ENCODE measurements around the gene ZFHX3. TPM values are rescaled to one million over a fixed set of nuclear protein-coding genes. Genes with fewer than 3 reads are reported as not detected.

The ZFHX3 gene
- total RNA-seq, 2 experiments from 2014 or later = 0.21 to 0.68 TPM

GRCh38 chr16:73065632-73066330, 17.9 kb upstream of the ZFHX3 start:
- Mint-ChIP-seq H3K4me3 (no peak overlapping the region), H3K4me1 (ENCODE audit: low read depth) (peaks cover 2% of the 10 kb centered on the region), H3K27me3 (peaks cover 54% of the 10 kb centered on the region), H3K9me3 (no peaks in the 10 kb centered on the region), H3K27ac (no peak overlapping the region), H3K36me3 (no peaks in the 10 kb centered on the region)
- no peak for DNase-seq
- intact Hi-C loops (cut with micrococcal nuclease) = no loop called here
- CTCF ChIA-PET = no interaction called here
- POLR2A ChIA-PET = no interaction called here

GRCh38 chr16:73064994-73065545, 17.1 kb upstream of the ZFHX3 start:
- ChIA-PET CTCF (no interaction called here), POLR2A (no interaction called here)
- DNase-seq = no peak
- no peak overlapping the region for H3K4me3 Mint-ChIP-seq
- H3K27ac Mint-ChIP-seq = no peak overlapping the region
- H3K4me1 Mint-ChIP-seq (ENCODE audit: low read depth) = peaks cover 2% of the 10 kb centered on the region
- H3K36me3 Mint-ChIP-seq = no peaks in the 10 kb centered on the region
- H3K27me3 Mint-ChIP-seq = peaks cover 56% of the 10 kb centered on the region
- intact Hi-C loops (cut with micrococcal nuclease) = no loop called here
- H3K9me3 Mint-ChIP-seq = no peaks in the 10 kb centered on the region

- Mint-ChIP-seq H3K4me1 (ENCODE audit: low read depth) (peaks cover 2% of the 10 kb centered on the region), H3K27me3 (peaks cover 58% of the 10 kb centered on the region), H3K36me3 (no peaks in the 10 kb centered on the region), H3K9me3 (no peaks in the 10 kb centered on the region), H3K4me3 (no peak overlapping the region), H3K27ac (no peak overlapping the region)
- ChIA-PET CTCF (no interaction called here), POLR2A (no interaction called here)
- DNase-seq = no peak
- intact Hi-C loops (cut with micrococcal nuclease) = no loop called here
These were observed 16.5 kb upstream of the ZFHX3 start for GRCh38 chr16:73064212-73064993.

- ChIA-PET POLR2A (no interaction called here), CTCF (no interaction called here)
- peaks cover 63% of the 10 kb centered on the region for H3K27me3 Mint-ChIP-seq
- no peaks in the 10 kb centered on the region for H3K36me3 Mint-ChIP-seq
- H3K9me3 Mint-ChIP-seq = no peaks in the 10 kb centered on the region
- intact Hi-C loops (cut with micrococcal nuclease) = no loop called here
- H3K27ac Mint-ChIP-seq = no peak overlapping the region
- no peak for DNase-seq
- no peak overlapping the region for H3K4me3 Mint-ChIP-seq
- peaks cover 5% of the 10 kb centered on the region for H3K4me1 Mint-ChIP-seq (ENCODE audit: low read depth)
These were observed 15.9 kb upstream of the ZFHX3 start for GRCh38 chr16:73063854-73064211.

GRCh38 chr16:73062743-73063733, 15.1 kb upstream of the ZFHX3 start:
- Mint-ChIP-seq H3K27me3 (peaks cover 64% of the 10 kb centered on the region), H3K27ac (no peak overlapping the region), H3K9me3 (no peaks in the 10 kb centered on the region), H3K36me3 (no peaks in the 10 kb centered on the region), H3K4me1 (ENCODE audit: low read depth) (peaks cover 6% of the 10 kb centered on the region), H3K4me3 (no peak overlapping the region)
- DNase-seq = no peak
- intact Hi-C loops (cut with micrococcal nuclease) = no loop called here
- ChIA-PET CTCF (no interaction called here), POLR2A (no interaction called here)

- Mint-ChIP-seq H3K4me1 (ENCODE audit: low read depth) (peaks cover 8% of the 10 kb centered on the region), H3K9me3 (no peaks in the 10 kb centered on the region), H3K27me3 (peaks cover 62% of the 10 kb centered on the region), H3K27ac (no peak overlapping the region), H3K36me3 (peaks cover 2% of the 10 kb centered on the region), H3K4me3 (no peak overlapping the region)
- ChIA-PET POLR2A (no interaction called here), CTCF (interaction anchor here (1.3 kb wide), 1 partner anchor 229 kb away, joined by 5 read pairs; no protein-coding TSS in a partner anchor)
- DNase-seq = no peak
- intact Hi-C loops (cut with micrococcal nuclease) = no loop called here
These were observed 14.2 kb upstream of the ZFHX3 start for GRCh38 chr16:73062001-73062616.

GRCh38 chr16:73060892-73061490, 13.1 kb upstream of the ZFHX3 start:
- H3K36me3 Mint-ChIP-seq = peaks cover 2% of the 10 kb centered on the region
- H3K27ac Mint-ChIP-seq = no peak overlapping the region
- POLR2A ChIA-PET = interaction anchor here (0.5 kb wide), 1 partner anchor 464 kb away, joined by 3 read pairs; no protein-coding TSS in a partner anchor
- DNase-seq = no peak
- CTCF ChIA-PET = interaction anchor here (1.3 kb wide), 1 partner anchor 228 kb away, joined by 5 read pairs; no protein-coding TSS in a partner anchor
- H3K4me3 Mint-ChIP-seq = no peak overlapping the region
- H3K27me3 Mint-ChIP-seq = peaks cover 69% of the 10 kb centered on the region
- H3K9me3 Mint-ChIP-seq = no peaks in the 10 kb centered on the region
- peaks cover 8% of the 10 kb centered on the region for H3K4me1 Mint-ChIP-seq (ENCODE audit: low read depth)
- intact Hi-C loops (cut with micrococcal nuclease) = no loop called here

GRCh38 chr16:73059779-73060615, 12.1 kb upstream of the ZFHX3 start:
- peaks cover 2% of the 10 kb centered on the region for H3K36me3 Mint-ChIP-seq
- CTCF ChIA-PET = no interaction called here
- peaks cover 70% of the 10 kb centered on the region for H3K27me3 Mint-ChIP-seq
- no peak overlapping the region for H3K4me3 Mint-ChIP-seq
- no peak overlapping the region for H3K27ac Mint-ChIP-seq
- POLR2A ChIA-PET = no interaction called here
- H3K9me3 Mint-ChIP-seq = no peaks in the 10 kb centered on the region
- DNase-seq = no peak
- intact Hi-C loops (cut with micrococcal nuclease) = no loop called here
- H3K4me1 Mint-ChIP-seq (ENCODE audit: low read depth) = peaks cover 8% of the 10 kb centered on the region

GRCh38 chr16:73058616-73059409, 10.9 kb upstream of the ZFHX3 start:
- Mint-ChIP-seq H3K9me3 (no peaks in the 10 kb centered on the region), H3K27ac (no peak overlapping the region), H3K27me3 (peaks cover 64% of the 10 kb centered on the region), H3K36me3 (peaks cover 2% of the 10 kb centered on the region), H3K4me3 (peak overlapping the region; percentile 69), H3K4me1 (ENCODE audit: low read depth) (peaks cover 10% of the 10 kb centered on the region)
- intact Hi-C loops (cut with micrococcal nuclease) = no loop called here
- POLR2A ChIA-PET = no interaction called here
- DNase-seq = no peak
- CTCF ChIA-PET = no interaction called here

- Mint-ChIP-seq H3K36me3 (peaks cover 2% of the 10 kb centered on the region), H3K4me1 (ENCODE audit: low read depth) (peaks cover 10% of the 10 kb centered on the region), H3K4me3 (no peak overlapping the region), H3K9me3 (no peaks in the 10 kb centered on the region), H3K27ac (no peak overlapping the region), H3K27me3 (peaks cover 64% of the 10 kb centered on the region)
- DNase-seq = peak; percentile 31
- ChIA-PET CTCF (no interaction called here), POLR2A (no interaction called here)
- intact Hi-C loops (cut with micrococcal nuclease) = no loop called here
These were observed 10.3 kb upstream of the ZFHX3 start for GRCh38 chr16:73058221-73058615.
